DLD1 (cell line): ENCODE measurements around the gene MYL9.

Experiments used
- in situ Hi-C: cut with HindIII; loops from 2 replicates; pipeline ENCODE4 v1.10.0; 2017; ENCODE audit warnings: low sequenced_read_pairs

The MYL9 gene

DNA sequence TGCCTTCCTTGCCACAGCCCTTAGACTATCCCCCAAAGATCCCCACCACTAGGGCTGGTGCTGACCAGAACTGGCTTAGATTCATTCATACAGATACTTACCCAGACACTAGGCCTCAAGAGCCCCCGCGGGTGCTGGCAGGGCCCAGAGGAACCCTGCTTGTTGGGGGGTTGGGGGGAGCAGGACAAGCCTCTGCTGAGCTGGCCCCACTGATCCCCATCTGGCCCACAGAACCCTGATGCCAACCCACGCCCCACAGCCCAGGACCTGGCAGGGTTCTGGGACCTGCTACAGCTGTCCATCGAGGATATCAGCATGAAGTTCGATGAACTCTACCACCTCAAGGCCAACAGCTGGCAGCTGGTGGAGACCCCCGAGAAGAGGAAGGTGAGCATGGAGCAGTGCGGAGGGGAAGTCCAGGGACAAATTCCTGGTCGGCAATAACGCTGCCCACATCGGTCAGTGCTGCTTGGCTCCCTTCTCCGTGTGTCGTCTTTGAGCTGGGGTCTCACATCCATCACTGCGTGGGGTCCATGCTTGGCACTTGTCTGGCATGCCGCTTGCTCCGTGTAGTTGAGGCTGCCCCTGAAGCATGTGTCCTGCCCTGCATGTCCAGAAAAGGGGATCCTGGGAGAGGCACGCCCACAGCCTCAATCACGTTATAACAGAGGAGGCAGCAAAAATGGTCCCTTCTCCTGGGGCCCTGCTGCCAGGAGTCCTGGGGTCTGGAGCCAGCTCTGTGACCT lies 15.5 kb upstream of the MYL9 start:
- in situ Hi-C loops: no loop called here

DNA sequence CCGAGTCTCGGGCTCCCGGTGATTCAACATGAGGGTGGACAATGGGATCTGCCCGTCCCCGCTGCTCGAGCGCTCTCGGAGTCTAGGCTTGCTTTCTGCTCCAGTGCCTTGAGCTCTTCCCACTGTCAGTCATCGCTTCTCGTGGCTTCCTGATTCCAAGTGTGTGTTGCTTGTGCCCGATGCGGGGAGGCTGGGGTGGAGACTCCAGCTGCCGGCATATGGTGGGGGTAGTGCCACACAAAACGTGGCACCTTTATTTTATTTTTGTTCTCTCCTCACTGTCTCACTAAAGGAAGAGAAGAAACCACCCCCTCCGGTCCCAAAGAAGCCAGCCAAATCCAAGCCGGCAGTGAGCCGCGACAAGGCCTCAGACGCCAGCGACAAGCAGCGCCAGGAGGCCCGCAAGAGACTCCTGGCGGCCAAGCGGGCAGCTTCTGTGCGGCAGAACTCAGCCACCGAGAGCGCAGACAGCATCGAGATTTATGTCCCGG lies 14.8 kb upstream of the MYL9 start:
- in situ Hi-C loops: no loop called here

DNA sequence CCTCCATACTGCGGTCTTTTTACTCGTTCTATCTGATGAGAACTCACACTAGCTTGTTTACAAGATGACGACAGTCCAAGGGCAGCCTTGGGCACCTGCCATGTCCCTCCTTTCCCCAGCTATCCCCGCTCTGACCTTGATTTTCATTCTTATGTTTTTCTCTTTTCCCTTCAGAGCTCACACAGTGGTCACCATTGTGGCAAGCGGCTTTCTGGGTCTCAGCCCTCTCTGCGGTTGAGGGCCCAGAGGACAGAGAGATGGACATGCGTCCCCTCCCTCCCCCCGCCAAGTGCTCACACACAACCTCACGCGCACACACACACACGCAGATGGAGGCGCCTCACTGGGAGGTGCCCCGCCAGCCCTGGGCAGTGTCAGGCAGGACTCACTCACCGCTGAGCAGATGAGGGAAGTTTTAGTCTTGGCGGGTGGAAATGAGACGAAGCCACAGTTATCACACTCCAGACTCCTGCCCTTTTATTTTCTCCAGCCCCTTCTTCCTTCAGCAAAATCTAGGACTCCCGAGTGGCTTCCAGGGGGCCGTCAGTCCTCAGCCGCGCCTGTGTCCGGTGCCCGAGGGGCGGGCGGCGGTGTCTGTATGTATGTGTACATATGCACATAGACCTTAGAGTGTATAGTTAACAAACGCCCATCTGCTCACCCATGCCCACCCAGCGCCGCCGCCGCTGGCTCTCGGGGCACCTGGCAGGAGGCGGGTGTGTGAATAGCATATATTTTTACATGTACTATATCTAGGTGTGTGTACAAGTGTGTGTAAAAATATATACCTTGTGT lies 13.8 kb upstream of the MYL9 start:
- in situ Hi-C loops: no loop called here

DNA sequence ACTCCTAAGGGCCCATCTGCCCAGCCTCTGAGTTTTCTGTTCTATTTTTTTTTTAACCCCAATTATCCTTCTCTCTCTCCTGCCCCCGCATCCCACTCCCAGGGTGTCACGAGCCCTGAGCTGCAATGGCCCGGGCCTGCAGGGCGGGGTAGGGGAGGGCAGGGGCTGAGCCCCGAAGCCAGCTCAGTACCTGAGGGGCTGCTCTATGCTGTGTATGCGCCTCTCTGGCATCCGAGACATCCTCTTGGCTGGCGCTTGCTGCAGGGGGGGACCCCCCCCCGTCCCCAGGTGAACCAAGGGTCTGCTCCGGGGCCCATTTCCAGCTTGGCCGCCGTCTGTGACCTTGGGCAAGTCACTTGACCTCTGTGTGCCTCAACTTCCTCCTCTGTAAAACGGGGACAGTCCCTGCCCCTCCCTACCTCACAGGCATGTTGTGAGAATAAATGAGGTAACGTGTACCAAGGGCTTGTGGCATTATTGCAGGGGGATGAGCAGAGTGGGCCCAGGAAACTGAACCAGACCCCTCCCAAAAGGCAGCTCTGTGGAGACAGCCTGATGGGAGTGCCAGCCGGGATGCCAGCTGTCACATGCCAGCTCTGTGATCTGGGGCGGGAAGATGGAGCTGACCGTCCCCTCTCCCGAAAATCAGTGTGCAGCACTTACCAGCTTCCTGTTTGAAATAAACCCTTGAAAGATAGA lies 13.0 kb upstream of the MYL9 start:
- in situ Hi-C loops: no loop called here

DNA sequence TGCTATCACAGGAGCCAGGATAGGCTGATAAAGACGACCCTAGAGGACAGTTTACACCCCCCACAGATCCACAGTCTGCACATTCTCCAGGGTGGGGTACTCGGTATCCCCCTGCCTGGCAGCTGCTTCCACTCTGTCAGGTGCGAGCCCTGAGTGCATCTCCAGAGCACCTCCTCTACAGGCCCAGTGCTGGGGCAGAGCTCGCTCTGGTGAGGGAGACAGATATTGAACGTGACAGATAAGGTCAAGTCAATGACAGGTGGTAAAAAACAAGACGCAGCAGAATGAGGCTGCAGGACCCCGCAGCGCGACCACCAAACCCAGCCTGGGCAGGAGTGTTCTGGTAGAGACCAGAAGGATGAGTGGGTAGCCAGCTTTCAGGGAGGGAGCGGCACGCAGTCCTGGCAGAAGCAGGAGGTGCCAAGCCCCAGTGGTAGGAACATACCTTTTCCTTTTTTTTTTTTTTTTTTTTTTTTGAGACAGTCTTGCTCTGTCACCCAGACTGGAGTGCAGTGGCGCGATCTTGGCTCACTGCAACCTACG lies 12.4 kb upstream of the MYL9 start:
- in situ Hi-C loops: no loop called here

DNA sequence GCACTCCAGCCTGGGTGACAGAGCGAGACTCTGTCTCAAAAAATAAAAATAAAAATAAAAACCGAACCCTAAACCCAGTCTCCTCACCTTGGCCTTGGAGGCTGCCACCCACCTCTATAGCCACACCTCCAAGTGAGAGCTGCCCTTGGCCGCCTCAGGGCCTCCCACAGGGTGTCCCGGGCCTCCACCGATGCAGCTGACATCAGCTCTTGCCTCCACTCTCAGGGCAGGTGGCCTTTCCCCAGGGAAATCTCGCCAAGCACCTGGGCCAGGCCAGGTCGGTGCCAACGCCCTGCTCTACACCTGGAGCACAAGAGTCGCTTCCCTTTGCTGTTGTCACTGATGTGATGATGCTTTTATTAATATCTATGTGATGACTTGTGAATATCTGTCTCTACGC lies 8.9 kb upstream of the MYL9 start:
- in situ Hi-C loops: no loop called here

DNA sequence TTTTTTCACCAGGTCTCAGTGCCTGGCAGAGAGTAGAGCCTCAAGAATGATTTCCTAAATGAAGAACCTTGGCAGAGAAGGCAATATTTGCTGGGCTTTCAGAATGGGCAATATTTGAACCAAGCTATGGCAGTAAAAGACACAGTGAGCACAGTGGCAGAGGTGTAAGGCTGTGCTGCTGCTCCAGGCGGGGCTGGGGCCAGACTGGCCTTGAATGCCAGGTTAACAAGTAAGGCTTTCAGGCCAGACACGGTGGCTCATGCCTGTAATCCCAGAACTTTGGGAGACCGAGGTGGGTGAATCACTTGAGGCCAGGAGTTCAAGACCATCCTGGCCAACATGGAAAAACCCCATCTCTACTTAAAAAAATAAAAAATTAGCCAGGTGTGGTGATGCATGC lies 8.5 kb upstream of the MYL9 start:
- in situ Hi-C loops: no loop called here

DNA sequence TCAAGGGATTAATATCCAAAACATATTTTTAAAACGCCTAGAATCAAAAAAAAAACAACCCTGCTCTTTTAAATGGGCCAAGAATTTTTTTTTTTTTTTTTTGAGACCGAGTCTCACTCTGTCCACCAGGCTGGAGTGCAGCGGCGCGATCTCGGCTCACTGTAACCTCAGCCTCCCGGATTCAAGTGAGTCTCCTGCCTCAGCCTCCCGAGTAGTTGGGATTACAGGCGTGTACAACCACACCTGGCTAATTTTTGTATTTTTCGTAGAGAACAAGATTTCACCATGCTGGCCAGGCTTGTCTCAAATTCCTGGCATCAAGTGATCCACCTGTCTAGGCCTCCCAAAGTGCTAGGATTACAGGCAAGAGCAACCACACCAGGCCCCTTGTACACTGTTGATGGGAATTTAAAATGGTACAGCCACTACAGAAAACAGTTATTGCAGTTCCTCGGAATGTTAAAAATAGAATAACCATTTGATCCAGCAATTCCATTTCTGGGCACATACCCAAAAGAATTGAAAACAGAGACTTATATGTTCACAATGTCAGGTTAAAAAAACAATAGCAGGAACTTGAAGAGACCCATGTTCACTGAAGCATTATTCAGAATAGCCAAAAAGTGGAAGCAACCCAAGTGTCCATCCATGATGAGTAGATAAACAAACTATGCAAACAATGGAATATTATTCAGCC lies 3.1 kb upstream of the MYL9 start:
- in situ Hi-C loops: no loop called here

DNA sequence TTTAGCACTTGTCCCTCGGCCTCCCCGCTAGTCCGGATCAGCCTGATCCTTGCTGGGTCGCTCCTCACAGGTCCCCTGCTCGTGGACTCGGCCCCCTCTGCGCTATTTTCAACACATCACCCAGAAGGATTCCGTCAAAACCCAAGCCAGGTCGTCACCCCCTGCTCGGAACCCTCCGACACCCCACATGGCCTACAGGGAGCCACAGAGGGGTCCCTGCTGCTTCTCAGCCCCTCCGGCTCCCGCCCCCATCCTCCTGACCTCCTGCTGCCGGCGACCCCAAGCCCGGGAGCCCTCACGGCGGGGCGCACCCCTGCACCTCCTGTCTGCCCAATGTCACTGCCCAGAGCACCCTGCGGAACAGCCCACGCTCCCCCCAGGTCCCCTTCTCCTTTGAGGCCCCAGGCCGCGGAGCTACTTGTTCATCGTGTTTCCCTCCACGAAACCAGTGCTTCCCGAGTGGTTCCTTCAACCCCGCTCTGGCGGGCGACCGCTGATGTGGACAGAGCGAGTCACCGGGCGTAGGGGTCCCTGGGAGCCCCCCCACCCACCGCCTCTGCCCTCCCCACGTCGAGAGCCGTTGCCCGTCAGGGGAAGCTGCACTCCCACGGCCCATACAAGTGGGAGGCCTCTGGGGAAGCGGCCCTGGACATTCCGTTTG lies 638 bp upstream of the MYL9 start:
- in situ Hi-C loops: no loop called here

DNA sequence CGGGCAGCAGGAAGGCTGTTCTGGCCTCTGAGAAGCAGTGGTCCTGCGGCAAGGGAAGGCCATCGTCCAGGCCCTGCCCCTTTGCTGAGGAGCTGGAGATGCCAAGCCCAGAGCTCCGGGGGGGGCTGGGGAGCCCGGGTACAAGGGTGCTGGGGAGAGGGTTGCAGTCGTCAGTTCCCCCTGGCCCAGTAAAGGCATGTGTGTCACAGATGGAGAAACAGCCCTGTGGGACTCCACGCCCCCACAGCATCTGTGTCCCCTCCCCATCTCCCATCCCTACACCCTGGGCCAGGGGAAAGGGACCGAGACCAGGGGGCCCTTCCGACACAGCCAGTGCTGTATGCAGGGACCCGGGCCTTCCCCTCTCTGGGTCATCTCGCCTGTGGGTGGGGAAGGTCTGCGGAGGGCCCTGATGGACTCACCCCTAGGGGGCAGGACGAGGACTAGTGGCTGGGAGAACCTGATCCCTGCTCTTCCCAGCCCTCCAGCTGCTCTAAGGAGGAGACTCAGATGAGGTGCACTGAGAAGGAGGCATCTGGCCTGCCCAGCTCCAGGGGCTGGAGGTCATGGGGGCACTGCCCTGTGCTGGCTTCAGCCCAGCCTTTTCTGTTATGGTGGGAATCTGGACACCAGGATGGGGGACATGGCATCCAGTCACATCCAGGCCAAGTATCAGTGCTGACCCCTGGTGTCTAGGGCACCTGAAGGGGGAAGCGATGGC lies 609 bp downstream of the MYL9 start:
- in situ Hi-C loops: no loop called here

DNA sequence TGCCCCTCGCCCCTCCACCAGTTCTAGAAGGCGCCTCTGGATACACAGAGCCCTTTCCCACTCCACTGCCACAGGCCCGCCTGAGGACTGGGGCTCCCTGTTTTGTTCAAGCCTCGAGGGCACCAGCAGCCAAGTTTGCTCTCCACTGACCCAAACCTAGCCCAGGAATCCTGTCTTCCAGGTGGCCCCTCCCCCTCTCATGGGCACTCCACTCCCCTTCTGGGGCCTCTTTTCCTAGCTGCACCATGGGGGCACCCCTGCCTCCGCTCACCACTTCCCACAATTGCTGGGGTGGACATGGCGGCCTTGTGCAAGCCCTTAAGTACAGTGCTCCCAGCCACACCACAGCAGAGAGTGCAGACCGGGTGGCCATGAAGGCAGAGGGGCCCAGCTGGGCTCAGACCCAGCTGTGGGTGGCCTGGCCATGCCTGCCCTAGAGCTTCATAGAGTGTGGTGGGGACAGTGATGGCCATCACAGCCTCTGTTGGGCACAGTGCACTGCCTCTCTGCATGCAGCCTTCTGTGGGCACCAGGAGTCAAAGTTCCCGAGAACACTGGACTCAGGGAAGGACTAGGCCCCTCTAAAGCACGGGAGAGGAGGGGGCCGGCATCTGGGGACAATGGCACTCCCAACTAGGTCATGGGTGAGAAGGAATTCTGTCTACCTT lies 1.3 kb downstream of the MYL9 start:
- in situ Hi-C loops: no loop called here

DNA sequence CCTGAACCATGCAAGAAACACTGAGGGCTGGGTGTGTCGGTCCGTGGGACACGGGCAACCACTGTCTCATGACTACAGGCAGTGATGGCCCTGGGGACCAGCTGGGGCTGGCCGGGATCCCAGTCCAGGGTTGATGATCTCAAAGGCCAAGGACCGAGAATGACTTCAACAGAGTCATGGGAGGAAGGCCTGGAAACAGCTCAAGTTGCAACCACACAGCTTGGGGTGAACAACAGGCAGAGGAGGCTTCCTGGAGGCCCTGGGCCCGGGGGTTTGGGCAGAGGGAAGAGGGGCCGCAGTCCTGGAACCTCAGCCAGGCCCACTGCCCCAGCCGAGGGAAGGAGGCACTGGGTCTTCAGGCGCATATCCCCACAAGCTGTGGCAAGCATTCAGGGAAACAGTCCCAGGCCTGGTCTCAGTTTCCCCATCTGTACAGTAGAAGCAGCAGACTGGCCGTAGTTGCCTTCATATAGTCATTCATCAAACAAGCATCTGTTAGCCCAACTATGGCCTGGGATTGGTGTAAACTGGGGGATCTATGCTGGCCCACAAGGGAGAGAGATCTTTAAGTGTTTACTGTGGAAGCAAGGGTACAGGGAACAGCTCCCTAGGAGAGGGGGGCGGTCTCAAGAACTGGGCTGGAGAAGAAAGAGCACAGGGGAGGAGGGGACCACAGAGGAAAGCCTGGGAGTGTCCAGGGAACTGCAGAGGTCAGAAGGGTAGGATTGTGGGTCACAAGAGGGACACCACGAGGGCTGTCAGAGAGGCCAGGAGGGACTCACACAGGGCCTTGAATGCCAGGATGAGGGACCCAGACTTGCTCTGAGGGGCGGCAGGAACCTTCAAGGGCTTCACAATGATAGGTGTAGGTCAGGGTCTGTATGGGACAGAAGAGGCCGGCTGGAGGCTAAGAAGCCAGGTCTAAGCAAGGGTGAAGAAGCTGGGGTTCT lies 2.1 kb downstream of the MYL9 start:
- in situ Hi-C loops: no loop called here

DNA sequence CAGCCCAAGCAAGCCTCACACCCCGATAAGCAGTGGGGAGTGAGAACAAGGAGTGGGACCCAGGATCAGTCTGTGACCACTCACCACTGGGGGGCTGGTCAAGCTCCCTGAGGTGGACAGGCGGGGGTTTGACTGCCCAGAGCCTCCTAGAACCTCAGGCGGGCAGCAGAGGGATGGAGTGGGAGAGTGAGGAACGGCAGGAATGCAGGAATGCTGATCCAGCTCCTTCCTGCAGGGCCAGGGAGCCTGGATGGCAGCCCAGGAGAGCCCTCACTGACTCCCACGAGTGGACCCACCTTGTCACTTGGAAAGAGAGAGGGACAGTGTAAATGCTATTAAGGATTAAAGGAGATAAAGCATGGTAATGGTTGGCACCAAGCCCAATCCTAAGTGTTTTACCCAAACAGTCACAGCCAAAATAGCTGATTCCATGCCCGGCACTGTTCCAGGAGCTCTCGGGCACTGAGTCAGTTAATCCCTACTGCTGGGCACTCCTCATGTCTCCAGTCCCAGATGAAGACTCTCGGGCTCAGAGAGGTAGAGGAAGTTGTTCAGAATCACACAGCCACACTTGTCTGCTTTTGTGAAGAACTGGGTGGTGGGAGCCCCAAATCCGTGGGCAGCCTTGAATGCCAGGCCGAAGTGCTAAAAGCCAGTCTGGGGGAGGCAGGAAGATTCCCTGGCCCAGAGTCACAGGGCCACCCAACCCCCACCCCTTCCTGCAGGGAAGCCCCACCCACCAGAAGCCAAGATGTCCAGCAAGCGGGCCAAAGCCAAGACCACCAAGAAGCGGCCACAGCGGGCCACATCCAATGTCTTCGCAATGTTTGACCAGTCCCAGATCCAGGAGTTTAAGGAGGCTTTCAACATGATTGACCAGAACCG lies 3.1 kb downstream of the MYL9 start:
- in situ Hi-C loops: no loop called here

DNA sequence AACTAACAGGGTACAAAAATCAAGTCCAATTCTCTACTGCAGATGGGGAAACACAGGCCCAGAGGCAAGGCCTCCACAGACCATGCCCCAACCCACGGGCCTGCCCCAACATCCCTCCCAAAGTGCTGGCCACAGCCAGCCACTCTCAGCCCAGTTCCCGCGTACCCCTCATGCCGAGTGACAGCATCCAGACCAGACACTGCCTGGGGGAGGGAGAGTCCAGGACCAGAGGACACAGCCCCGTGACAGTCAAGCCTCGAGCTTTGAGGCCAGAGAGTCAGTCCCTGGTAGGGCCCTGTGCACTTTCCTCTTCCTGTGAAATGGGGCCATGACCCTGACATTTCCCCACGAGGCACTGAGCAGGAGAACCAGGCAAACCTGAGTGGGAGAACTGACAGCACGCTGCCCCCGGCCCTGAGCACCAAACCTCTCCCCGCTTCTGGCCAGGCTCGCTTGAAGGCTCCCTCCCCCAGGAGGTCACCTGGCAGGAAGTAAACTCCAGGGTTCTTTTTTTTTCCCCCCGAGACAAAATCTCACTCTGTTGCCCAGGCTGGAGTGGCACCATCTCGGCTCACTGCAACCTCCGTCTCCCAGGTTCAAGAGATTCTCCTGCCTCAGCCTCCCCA lies 4.9 kb downstream of the MYL9 start:
- in situ Hi-C loops: no loop called here

DNA sequence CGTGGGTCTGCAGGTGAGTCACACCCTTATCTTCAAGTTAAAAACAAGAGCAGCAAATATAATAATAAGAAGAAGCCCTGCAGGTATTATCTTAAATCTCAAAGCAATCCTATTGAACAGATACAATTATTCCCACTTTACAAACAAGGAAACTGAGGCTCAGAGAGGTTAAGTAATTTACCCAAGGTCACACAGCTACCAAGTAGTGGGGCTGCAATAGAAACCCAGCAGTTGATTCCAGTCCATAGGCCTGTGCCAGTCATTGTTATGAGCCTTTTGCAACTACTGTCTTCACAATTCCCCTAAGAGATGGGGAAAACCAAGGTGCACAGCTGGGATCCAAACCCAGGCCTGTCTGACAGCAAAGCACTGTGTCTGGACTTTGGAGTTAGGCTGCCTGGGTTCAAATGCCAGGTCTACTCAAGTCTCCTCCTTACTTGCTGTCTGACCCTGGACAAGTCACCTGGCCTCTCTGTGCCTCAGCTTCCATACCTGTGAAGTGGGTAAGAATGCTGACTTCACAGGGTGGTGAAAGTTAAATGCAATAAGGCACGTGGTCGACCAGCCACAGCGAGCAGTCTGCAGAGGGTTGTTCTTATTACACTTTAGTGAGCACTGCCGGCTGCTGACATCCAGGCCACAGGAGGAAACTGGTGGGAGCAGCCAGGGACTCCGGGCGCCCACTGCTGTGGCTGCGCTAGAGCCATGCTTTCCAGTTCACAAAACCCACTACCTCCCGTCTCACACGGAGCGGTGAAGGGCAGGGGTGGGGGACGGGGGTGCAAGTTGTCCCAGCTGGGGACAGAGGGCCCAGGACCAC lies 6.1 kb downstream of the MYL9 start:
- in situ Hi-C loops: no loop called here

DNA sequence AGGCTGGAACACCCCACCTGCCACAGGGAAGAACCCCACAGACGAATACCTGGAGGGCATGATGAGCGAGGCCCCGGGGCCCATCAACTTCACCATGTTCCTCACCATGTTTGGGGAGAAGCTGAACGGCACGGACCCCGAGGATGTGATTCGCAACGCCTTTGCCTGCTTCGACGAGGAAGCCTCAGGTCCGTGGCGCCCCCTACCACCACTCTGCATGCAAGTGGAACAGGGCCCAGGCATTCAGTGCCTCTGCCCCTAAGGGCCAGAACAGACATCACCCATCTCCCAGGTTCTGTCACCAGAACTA lies 6.6 kb downstream of the MYL9 start:
- in situ Hi-C loops: no loop called here
